ENCODE results near the gene TNPO1.
A peak's percentile ranks its signal among the peaks of the same experiment; 100 is the strongest.

Gene TNPO1

GRCh38 chr5:72818866-72819534 lies 2.5 kb downstream of the TNPO1 start:
- no peak for DNase-seq (ENCODE audit: low read depth)

- no peak for DNase-seq (ENCODE audit: low read depth)
Measured at GRCh38 chr5:72821776-72822175, 5.3 kb downstream of the TNPO1 start.

- DNase-seq (ENCODE audit: low read depth), result no peak
Measured at GRCh38 chr5:72822944-72823343, 6.5 kb downstream of the TNPO1 start.

GRCh38 chr5:72829707-72830106 lies 13.2 kb downstream of the TNPO1 start:
- DNase-seq (ENCODE audit: low read depth), result no peak

GRCh38 chr5:72830362-72830761 lies 13.9 kb downstream of the TNPO1 start:
- DNase-seq (ENCODE audit: low read depth), result no peak

- DNase-seq (ENCODE audit: low read depth), result no peak
Measured at GRCh38 chr5:72831685-72832084, 15.2 kb downstream of the TNPO1 start.

- no peak for DNase-seq (ENCODE audit: low read depth)
Measured at GRCh38 chr5:72834924-72835323, 18.5 kb downstream of the TNPO1 start.

GRCh38 chr5:72835633-72836032 lies 19.2 kb downstream of the TNPO1 start:
- no peak for DNase-seq (ENCODE audit: low read depth)

- DNase-seq (ENCODE audit: low read depth), result no peak
Measured at GRCh38 chr5:72836810-72837209, 20.3 kb downstream of the TNPO1 start.

GRCh38 chr5:72837524-72838096 lies 21.1 kb downstream of the TNPO1 start:
- DNase-seq (ENCODE audit: low read depth), result no peak

GRCh38 chr5:72840041-72840440 lies 23.6 kb downstream of the TNPO1 start:
- DNase-seq (ENCODE audit: low read depth), result no peak

GRCh38 chr5:72841756-72842535 lies 25.5 kb downstream of the TNPO1 start:
- no peak for DNase-seq (ENCODE audit: low read depth)

GRCh38 chr5:72842816-72843215 lies 26.4 kb downstream of the TNPO1 start:
- no peak for DNase-seq (ENCODE audit: low read depth)

GRCh38 chr5:72844218-72844603 lies 27.8 kb downstream of the TNPO1 start:
- no peak for DNase-seq (ENCODE audit: low read depth)

GRCh38 chr5:72845889-72846288 lies 29.4 kb downstream of the TNPO1 start:
- no peak for DNase-seq (ENCODE audit: low read depth)

- DNase-seq (ENCODE audit: low read depth), result no peak
Measured at GRCh38 chr5:72846483-72846882, 30.0 kb downstream of the TNPO1 start.

GRCh38 chr5:72847439-72847838 lies 31.0 kb downstream of the TNPO1 start:
- no peak for DNase-seq (ENCODE audit: low read depth)

- DNase-seq (ENCODE audit: low read depth), result peak; percentile 76
Measured at GRCh38 chr5:72847989-72848473, 31.6 kb downstream of the TNPO1 start.

GRCh38 chr5:72848474-72849428 lies 32.3 kb downstream of the TNPO1 start:
- DNase-seq (ENCODE audit: low read depth), result peak; percentile 40

- DNase-seq (ENCODE audit: low read depth), result no peak
Measured at GRCh38 chr5:72849546-72849945, 33.1 kb downstream of the TNPO1 start.

GRCh38 chr5:72850113-72850512 lies 33.7 kb downstream of the TNPO1 start:
- DNase-seq (ENCODE audit: low read depth), result no peak

GRCh38 chr5:72852356-72852755 lies 35.9 kb downstream of the TNPO1 start:
- DNase-seq (ENCODE audit: low read depth), result no peak

Measured in stimulated activated CD8-positive, alpha-beta memory T cell treated with anti-CD3 and anti-CD28 coated beads, Interleukin-12 subunit alpha, Interleukin-12 subunit beta, amount 100 ng/mL, for 4 hours (primary cell).